ENCODE results near the gene S1PR5.
A peak's percentile ranks its signal among the peaks of the same experiment; 100 is the strongest.

The S1PR5 gene, protein sequence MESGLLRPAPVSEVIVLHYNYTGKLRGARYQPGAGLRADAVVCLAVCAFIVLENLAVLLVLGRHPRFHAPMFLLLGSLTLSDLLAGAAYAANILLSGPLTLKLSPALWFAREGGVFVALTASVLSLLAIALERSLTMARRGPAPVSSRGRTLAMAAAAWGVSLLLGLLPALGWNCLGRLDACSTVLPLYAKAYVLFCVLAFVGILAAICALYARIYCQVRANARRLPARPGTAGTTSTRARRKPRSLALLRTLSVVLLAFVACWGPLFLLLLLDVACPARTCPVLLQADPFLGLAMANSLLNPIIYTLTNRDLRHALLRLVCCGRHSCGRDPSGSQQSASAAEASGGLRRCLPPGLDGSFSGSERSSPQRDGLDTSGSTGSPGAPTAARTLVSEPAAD

DNA sequence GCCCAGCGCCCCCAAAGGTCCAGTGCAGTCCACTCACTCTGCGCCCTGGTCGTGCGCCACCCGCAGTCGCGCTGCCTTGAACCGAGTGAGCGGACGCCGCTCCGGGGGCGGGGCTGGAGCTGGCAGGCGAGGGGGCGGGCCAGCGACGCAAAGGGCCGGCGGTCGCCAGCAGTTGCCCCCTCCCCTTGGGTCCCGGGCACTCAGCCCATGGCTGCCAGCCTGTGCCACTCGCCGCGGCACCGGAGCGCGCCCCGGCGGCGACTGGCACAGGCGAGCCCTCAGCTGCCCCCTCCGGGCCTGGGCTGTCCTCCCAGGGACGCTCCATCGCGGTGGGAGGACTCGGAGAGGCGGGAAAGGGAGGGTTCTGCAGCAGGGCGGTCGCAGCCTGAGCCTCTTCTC, at the start of gene S1PR5:
Gene S1PR5 (minus strand): TSS at position 87 of the 399 bp plus-strand sequence. CDS start 2,436 bp downstream, outside the sequence.
- Histone ChIP-seq H2AFZ (no peak within 1 kb of the TSS), H3K9ac (no peak within 1 kb of the TSS), H3K36me3 (ENCODE audit: control insufficient read depth, insufficient read depth, low read length) (no peaks in the 10 kb centered on the region), H3K79me2 (no peaks in the 10 kb centered on the region), H3K27me3 (ENCODE audit: control insufficient read depth, insufficient read depth, low read length) (peaks cover 4% of the 10 kb centered on the region), H3K4me2 (ENCODE audit: low read length) (peak within 1 kb of the TSS; percentile 55), H3K4me3 (ENCODE audit: low read depth, low read length) (peak within 1 kb of the TSS; percentile 39), H3K4me1 (no peaks in the 10 kb centered on the region), H3K27ac (no peak within 1 kb of the TSS), H3K9me3 (ENCODE audit: control insufficient read depth, low read length) (no peaks in the 10 kb centered on the region)
- TF ChIP-seq, protein P1, sequence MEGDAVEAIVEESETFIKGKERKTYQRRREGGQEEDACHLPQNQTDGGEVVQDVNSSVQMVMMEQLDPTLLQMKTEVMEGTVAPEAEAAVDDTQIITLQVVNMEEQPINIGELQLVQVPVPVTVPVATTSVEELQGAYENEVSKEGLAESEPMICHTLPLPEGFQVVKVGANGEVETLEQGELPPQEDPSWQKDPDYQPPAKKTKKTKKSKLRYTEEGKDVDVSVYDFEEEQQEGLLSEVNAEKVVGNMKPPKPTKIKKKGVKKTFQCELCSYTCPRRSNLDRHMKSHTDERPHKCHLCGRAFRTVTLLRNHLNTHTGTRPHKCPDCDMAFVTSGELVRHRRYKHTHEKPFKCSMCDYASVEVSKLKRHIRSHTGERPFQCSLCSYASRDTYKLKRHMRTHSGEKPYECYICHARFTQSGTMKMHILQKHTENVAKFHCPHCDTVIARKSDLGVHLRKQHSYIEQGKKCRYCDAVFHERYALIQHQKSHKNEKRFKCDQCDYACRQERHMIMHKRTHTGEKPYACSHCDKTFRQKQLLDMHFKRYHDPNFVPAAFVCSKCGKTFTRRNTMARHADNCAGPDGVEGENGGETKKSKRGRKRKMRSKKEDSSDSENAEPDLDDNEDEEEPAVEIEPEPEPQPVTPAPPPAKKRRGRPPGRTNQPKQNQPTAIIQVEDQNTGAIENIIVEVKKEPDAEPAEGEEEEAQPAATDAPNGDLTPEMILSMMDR (IDR thresholded peaks at IDR 0.05): no peak

DNA sequence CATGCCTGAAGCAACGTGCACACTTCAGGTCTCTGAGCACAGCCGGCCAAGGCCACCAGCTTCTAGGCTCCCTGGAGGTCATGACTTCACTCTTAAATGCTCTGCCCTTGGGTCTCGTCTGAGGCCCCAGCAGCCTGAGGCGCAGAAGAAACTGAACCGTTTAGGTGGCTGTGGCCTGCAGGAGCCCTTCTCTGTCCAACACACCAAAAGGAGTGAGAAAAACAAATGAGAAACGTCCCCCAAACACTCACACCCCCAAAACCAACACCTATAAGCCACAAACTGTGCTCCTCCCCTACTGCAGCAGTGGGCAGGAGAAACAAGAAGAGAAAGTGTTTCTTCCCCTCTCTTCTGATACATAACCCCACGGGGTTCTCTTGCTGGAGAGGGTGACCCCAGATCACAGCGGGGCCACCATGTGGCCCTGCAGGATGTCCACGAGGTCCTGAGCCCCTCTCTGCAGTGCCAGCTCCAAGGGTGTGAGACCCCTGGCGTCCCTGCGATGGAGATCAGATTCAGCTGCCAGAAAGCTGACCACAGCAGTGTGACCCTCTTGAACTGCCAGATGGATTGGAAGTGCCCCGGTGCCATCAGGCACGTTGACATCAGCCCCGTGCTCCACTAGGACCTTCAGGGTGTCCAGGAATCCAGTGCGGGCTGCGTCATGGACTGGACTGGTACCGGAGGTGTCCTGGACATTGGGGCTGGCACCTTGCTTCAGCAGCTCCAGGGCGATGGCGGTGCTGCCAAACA, 49.6 kb upstream of the S1PR5 start:
- Histone ChIP-seq H3K79me2 (no peaks in the 10 kb centered on the region), H3K36me3 (ENCODE audit: control insufficient read depth, insufficient read depth, low read length) (no peaks in the 10 kb centered on the region), H3K9ac (no peak overlapping the region), H3K4me1 (peaks cover 14% of the 10 kb centered on the region), H3K27ac (peak overlapping the region; percentile 85), H3K4me2 (ENCODE audit: low read length) (no peak overlapping the region), H2AFZ (no peak overlapping the region), H3K4me3 (ENCODE audit: low read depth, low read length) (peak overlapping the region; percentile 86), H3K27me3 (ENCODE audit: control insufficient read depth, insufficient read depth, low read length) (no peaks in the 10 kb centered on the region), H3K9me3 (ENCODE audit: control insufficient read depth, low read length) (no peaks in the 10 kb centered on the region)
- TF ChIP-seq, protein P1 (IDR thresholded peaks at IDR 0.05): no peak

DNA sequence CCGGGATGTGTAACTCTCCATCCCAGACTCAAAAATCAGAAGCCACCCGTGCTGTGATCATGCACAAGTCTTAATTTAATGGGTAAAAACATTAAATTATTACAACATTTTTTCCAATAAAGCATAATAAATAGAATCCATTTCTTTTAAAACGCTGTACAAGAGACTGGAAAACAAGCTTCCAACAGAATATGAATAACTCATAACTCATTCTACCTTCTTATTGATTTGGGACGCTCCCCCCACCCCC, 49.1 kb upstream of the S1PR5 start:
- no peaks in the 10 kb centered on the region for H3K79me2 ChIP-seq
- H3K9ac ChIP-seq: no peak overlapping the region
- no peaks in the 10 kb centered on the region for H3K27me3 ChIP-seq (ENCODE audit: control insufficient read depth, insufficient read depth, low read length)
- peaks cover 14% of the 10 kb centered on the region for H3K4me1 ChIP-seq
- peak overlapping the region; percentile 86 for H3K4me3 ChIP-seq (ENCODE audit: low read depth, low read length)
- peak overlapping the region; percentile 85 for H3K27ac ChIP-seq
- TF ChIP-seq, protein P1 (IDR thresholded peaks at IDR 0.05): no peak
- no peaks in the 10 kb centered on the region for H3K36me3 ChIP-seq (ENCODE audit: control insufficient read depth, insufficient read depth, low read length)
- peak overlapping the region; percentile 73 for H3K4me2 ChIP-seq (ENCODE audit: low read length)
- no peaks in the 10 kb centered on the region for H3K9me3 ChIP-seq (ENCODE audit: control insufficient read depth, low read length)
- peak overlapping the region; percentile 45 for H2AFZ ChIP-seq

- TF ChIP-seq, protein P1 (IDR thresholded peaks at IDR 0.05): peak; percentile 35
- peak within 1 kb of the TSS; percentile 61 for H3K9ac ChIP-seq
Observed at GRCh38 chr19:10565567-10566407, 48.5 kb upstream of the S1PR5 start, which contains the start of gene KRI1. Gene KRI1, minus strand, starts transcription at chr19:10566010. Its CDS starts 11 bp downstream, at chr19:10565999.

More at GRCh38 chr19:10565567-10566407, 48.5 kb upstream of the S1PR5 start, which contains the start of gene KRI1:
- Histone ChIP-seq H3K79me2 (no peaks in the 10 kb centered on the region), H2AFZ (peak within 1 kb of the TSS; percentile 88), H3K9me3 (ENCODE audit: control insufficient read depth, low read length) (no peaks in the 10 kb centered on the region), H3K27me3 (ENCODE audit: control insufficient read depth, insufficient read depth, low read length) (no peaks in the 10 kb centered on the region), H3K27ac (peak within 1 kb of the TSS; percentile 85), H3K4me1 (peaks cover 14% of the 10 kb centered on the region), H3K4me2 (ENCODE audit: low read length) (peak within 1 kb of the TSS; percentile 74), H3K36me3 (ENCODE audit: control insufficient read depth, insufficient read depth, low read length) (no peaks in the 10 kb centered on the region), H3K4me3 (ENCODE audit: low read depth, low read length) (peak within 1 kb of the TSS; percentile 86)

Measured in parathyroid adenoma (tissue), 2 donors.